OCI-LY3 (cell line): ENCODE data around the gene HERC2.

Experiments used
- EZH2phosphoT487 ChIP-seq: fragments of 200-600 bp; shearing (Covaris generic); IDR thresholded peaks from 2 replicates; pipeline ENCODE4 v1.6.1; 2018; ENCODE audit warnings: antibody characterized with exemption, mixed run types, low read depth
- TF ChIP-seq, protein P1 (sequence below): fragments of 200-600, 300-600 bp; sonication (generic); IDR thresholded peaks from 2 replicates; pipeline ENCODE4 v1.5.1; 2014; ENCODE audit warnings: antibody characterized with exemption, low read length, low read depth

DNA sequence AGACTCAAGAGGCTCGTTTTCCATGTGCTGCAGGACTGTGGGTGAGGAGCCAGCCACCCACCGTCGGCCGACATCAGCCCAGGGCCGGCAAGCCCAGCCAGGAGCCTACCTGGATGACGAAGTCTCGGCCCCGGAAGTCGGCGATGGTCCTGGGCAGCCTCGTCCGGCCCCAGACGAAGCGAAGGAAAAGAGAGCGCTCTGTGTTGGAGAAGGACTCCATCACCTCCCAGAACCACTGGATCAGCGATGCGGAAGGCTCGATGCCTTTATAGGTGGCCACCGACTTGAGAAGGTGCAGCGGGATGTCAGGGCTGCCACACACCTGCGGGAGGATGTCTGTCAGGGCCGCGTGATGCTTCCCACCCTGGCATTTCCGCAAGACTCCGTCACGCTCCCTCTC is 209.0 kb downstream of the HERC2 start:
- TF ChIP-seq, protein P1, sequence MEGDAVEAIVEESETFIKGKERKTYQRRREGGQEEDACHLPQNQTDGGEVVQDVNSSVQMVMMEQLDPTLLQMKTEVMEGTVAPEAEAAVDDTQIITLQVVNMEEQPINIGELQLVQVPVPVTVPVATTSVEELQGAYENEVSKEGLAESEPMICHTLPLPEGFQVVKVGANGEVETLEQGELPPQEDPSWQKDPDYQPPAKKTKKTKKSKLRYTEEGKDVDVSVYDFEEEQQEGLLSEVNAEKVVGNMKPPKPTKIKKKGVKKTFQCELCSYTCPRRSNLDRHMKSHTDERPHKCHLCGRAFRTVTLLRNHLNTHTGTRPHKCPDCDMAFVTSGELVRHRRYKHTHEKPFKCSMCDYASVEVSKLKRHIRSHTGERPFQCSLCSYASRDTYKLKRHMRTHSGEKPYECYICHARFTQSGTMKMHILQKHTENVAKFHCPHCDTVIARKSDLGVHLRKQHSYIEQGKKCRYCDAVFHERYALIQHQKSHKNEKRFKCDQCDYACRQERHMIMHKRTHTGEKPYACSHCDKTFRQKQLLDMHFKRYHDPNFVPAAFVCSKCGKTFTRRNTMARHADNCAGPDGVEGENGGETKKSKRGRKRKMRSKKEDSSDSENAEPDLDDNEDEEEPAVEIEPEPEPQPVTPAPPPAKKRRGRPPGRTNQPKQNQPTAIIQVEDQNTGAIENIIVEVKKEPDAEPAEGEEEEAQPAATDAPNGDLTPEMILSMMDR, result no peak
- no peak for TF ChIP-seq EZH2phosphoT487
